Measurements from ENCODE around the gene PIK3R5. TPM values are rescaled to one million over a fixed set of nuclear protein-coding genes. Genes with fewer than 3 reads are reported as not detected.

PIK3R5 gene
- total and polyA plus RNA-seq, 2 donors (not counting 3 experiments of a cell fraction or from before 2014, with no cell fraction given), result not detected

- CTCF ChIA-PET, result interaction anchor here (1.0 kb wide), 1 partner anchor 9 kb away, joined by 4 read pairs; no protein-coding TSS in a partner anchor
- Histone ChIP-seq H3K9me1 (replicated peaks; ENCODE audit: control insufficient read depth, extremely low read depth, insufficient read depth, low read length) (no peaks in the 10 kb centered on the region), H3K27me3 (ENCODE audit: control insufficient read depth in 2 of 2, insufficient read depth in 2 of 2, low read length in 2 of 2) (peaks cover 26% of the 10 kb centered on the region in 2 experiments), H3K9ac (replicated peaks; ENCODE audit: extremely low read depth, insufficient read depth, low read length) (no peak overlapping the region), H4K20me1 (replicated peaks; ENCODE audit: control insufficient read depth, extremely low read depth, insufficient read depth, low read length) (no peaks in the 10 kb centered on the region), H3K27ac (ENCODE audit: insufficient read depth, low read depth, low read length) (no peak overlapping the region), H3K4me1 (ENCODE audit: control insufficient read depth, extremely low read depth, insufficient read depth, low read length) (no peaks in the 10 kb centered on the region), H2AFZ (ENCODE audit: low read depth, low read length) (no peak overlapping the region), H3K4me2 (ENCODE audit: insufficient read depth, low read length) (no peak overlapping the region), H3K9me3 (replicated peaks; ENCODE audit: control insufficient read depth, insufficient read depth, low read length) (no peaks in the 10 kb centered on the region), H3K4me3 (replicated peaks in 1 of 3; ENCODE audit: insufficient read depth in 1 of 3, low read depth in 1 of 3, low read length in 3 of 3) (no peak overlapping the region), H3K79me2 (ENCODE audit: control insufficient read depth, insufficient read depth, low read length) (no peaks in the 10 kb centered on the region), H3K36me3 (ENCODE audit: control insufficient read depth in 2 of 2, extremely low read depth in 1 of 2, insufficient read depth in 2 of 2, low read length in 2 of 2) (no peaks in the 10 kb centered on the region)
- BruUV-seq (replicated peaks), result no TSS peak
- dilution Hi-C loops (cut with MboI; ENCODE audit: extremely low pct_ligation_motif_present, low sequenced_read_pairs) (no loop called here), intact Hi-C loops (cut with micrococcal nuclease) (no loop called here)
- TF ChIP-seq EZH2 (IDR thresholded peaks at IDR 0.05; ENCODE audit: borderline replicate concordance, low read depth, low read length, severe bottlenecking), result no peak
- no peak for TF ChIP-seq POLR2AphosphoS5 (IDR thresholded peaks at IDR 0.05; ENCODE audit: insufficient read depth, low read depth, low read length)
- no peak for TF ChIP-seq FOS (IDR thresholded peaks at IDR 0.05; ENCODE audit: borderline replicate concordance, insufficient read depth, low read length)
- TF ChIP-seq MYC (IDR thresholded peaks at IDR 0.05; ENCODE audit: low read depth, low read length), result no peak
- TF ChIP-seq GATA2 (IDR thresholded peaks at IDR 0.05; ENCODE audit: insufficient read depth, insufficient read length, low read depth, low read length), result no peak
- TF ChIP-seq JUN (IDR thresholded peaks at IDR 0.05; ENCODE audit: borderline replicate concordance, insufficient read depth, insufficient read length, low read depth), result no peak
- TF ChIP-seq MAX (IDR thresholded peaks at IDR 0.05; ENCODE audit: insufficient read depth, insufficient read length), result no peak
- no peak for TF ChIP-seq CTCF (IDR thresholded peaks at IDR 0.05; ENCODE audit: extremely low read depth in 1 of 2, insufficient read depth in 1 of 2, low read depth in 1 of 2, low read length in 2 of 2)
- no peak for TF ChIP-seq POLR2A (IDR thresholded peaks at IDR 0.05; ENCODE audit: low read depth, low read length)
- POLR2A ChIA-PET, result interaction anchor here (0.7 kb wide), 1 partner anchor 45 kb away, joined by 16 read pairs; no protein-coding TSS in a partner anchor
- no peak for FAIRE-seq
- no peak for DNase-seq (ENCODE audit: low read depth, low spot score)
Measured at GRCh38 chr17:9007052-9007714, 41.7 kb upstream of the PIK3R5 start.

All from endothelial cell of umbilical vein (primary cell).